ENCODE data around the gene C12orf75.

DNA sequence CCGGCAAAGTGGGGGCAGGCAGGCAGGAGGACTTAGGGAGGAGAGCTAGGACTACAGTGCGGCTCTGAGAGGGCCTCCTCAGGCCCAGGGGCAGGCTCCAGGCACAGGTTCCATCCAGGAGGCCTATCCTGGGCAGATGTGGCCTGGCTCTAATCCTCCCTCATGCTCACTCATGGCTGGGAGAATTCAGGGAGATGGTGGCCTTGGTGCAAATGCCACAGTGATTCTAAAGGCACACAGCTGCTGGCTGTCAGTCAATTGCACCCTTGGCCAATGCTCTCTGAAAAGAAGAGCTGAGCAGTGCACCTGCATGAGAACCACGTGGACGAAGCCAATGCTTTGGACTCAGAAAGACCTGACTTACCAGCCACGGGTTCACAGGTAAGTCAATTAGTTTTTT lies 89.6 kb downstream of the C12orf75 start:
- TF ChIP-seq EZH2 (IDR thresholded peaks at IDR 0.05) (no peak), POLR2AphosphoS5 (IDR thresholded peaks at IDR 0.05; ENCODE audit: borderline replicate concordance, low read depth, low read length) (no peak)

Measured in SK-N-MC (cell line).